ENCODE data around the gene ZNF813.

ZNF813 gene

GRCh38 chr19:53520163-53520546 lies 52.6 kb downstream of the ZNF813 start:
- Histone ChIP-seq H3K9ac (ENCODE audit: low read length) (peak overlapping the region; percentile 87), H3K4me1 (ENCODE audit: control insufficient read depth, insufficient read depth, low read depth, low read length) (peaks cover 8% of the 10 kb centered on the region), H2AK5ac (ENCODE audit: low read length, severe bottlenecking) (no peak overlapping the region), H3K27me3 (ENCODE audit: control insufficient read depth in 1 of 2, insufficient read depth in 1 of 2, low read length in 2 of 2) (no peaks in the 10 kb centered on the region), H3K27ac (ENCODE audit: low read length, poor library complexity, severe bottlenecking) (peak overlapping the region; percentile 87), H3K9me3 (ENCODE audit: control insufficient read depth, low read length) (peaks cover 5% of the 10 kb centered on the region), H3K14ac (ENCODE audit: low read length in 2 of 2) (no peak overlapping the region), H3K4ac (ENCODE audit: low read depth in 1 of 2, low read length in 2 of 2) (peak overlapping the region; percentile 24 to 79), H4K8ac (ENCODE audit: low read length) (peak overlapping the region; percentile 94), H2BK15ac (ENCODE audit: low read depth, poor library complexity, severe bottlenecking) (no peak overlapping the region), H3K4me2 (ENCODE audit: low read length, poor library complexity, severe bottlenecking) (peak overlapping the region; percentile 79), H3K18ac (ENCODE audit: low read depth in 1 of 2, low read length in 2 of 2) (peak overlapping the region; percentile 23 to 37), H2BK12ac (ENCODE audit: low read length in 2 of 2) (no peak overlapping the region), H2AFZ (ENCODE audit: low read depth, low read length) (peak overlapping the region; percentile 95), H3K79me1 (replicated peaks; ENCODE audit: low read length, poor library complexity, severe bottlenecking) (peaks cover 7% of the 10 kb centered on the region), H3K23ac (ENCODE audit: low read length in 2 of 2) (no peak overlapping the region), H3K36me3 (ENCODE audit: control insufficient read depth in 1 of 2, insufficient read depth in 2 of 2, low read depth in 1 of 2, low read length in 2 of 2) (no peaks in the 10 kb centered on the region), H2BK5ac (ENCODE audit: low read depth, low read length, poor library complexity, severe bottlenecking) (no peak overlapping the region), H4K91ac (ENCODE audit: low read length) (peak overlapping the region; percentile 58), H2BK120ac (ENCODE audit: low read depth, low read length) (no peak overlapping the region), H3K4me3 (ENCODE audit: insufficient read depth in 1 of 2, low read depth in 1 of 2, low read length in 2 of 2) (peak overlapping the region; percentile 47 to 94)
- no peak for DNase-seq
- 90% methylated on average over 13 of the region's 13 CpGs for WGBS

DNA sequence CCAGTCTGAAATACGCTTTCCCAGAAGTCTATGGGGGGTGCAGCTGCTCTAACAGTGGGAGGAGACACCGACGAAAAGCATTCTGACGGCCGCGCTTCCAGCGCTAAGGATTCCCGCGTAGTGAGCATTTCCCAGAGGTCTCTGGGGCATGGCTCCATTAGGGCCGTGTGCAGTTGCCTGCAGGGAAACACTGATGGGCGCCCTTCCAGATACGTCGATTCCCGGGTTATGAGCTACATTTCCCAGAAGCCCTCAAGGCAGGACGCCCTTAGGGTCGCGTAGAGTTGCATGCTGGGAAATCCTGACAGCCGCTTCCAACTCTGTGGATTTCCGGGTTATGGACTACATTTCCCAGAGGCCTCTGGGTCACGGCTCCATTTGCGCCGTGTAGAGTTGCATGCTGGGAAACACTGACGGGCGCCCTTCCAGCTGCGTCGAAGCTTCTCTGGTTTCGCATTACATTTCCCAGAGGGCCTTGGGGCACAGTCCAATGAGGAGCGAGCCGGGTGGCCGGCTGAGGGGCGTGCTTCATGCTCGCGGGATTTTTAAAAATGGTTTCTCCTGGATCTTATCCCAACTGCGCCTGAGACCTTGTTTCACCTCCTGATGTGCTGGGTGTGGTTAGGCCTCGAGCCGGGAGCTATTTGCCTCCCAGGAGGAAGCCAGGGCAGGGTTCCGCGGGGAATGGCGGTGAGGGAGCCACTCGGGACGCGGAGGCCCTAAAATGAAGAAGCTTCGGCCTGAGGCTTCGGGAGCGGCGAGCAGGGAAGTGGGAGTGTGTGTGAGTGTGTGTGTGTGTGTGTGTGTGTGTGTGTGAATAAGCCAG lies 53.2 kb downstream of the ZNF813 start:
- H4K91ac ChIP-seq (ENCODE audit: low read length): no peak overlapping the region
- H3K27me3 ChIP-seq (ENCODE audit: control insufficient read depth in 1 of 2, insufficient read depth in 1 of 2, low read length in 2 of 2): no peaks in the 10 kb centered on the region
- H3K9ac ChIP-seq (ENCODE audit: low read length): peak overlapping the region; percentile 87
- no peak overlapping the region for H2AK5ac ChIP-seq (ENCODE audit: low read length, severe bottlenecking)
- H3K79me1 ChIP-seq (replicated peaks; ENCODE audit: low read length, poor library complexity, severe bottlenecking): peaks cover 7% of the 10 kb centered on the region
- H4K8ac ChIP-seq (ENCODE audit: low read length): peak overlapping the region; percentile 94
- no peaks in the 10 kb centered on the region for H3K36me3 ChIP-seq (ENCODE audit: control insufficient read depth in 1 of 2, insufficient read depth in 2 of 2, low read depth in 1 of 2, low read length in 2 of 2)
- peak overlapping the region; percentile 79 for H3K4me2 ChIP-seq (ENCODE audit: low read length, poor library complexity, severe bottlenecking)
- H3K9me3 ChIP-seq (ENCODE audit: control insufficient read depth, low read length): peaks cover 8% of the 10 kb centered on the region
- H2BK120ac ChIP-seq (ENCODE audit: low read depth, low read length): no peak overlapping the region
- H3K14ac ChIP-seq (ENCODE audit: low read length in 2 of 2): no peak overlapping the region
- H3K4me3 ChIP-seq (ENCODE audit: insufficient read depth in 1 of 2, low read depth in 1 of 2, low read length in 2 of 2): peak overlapping the region; percentile 69 to 94
- H2AFZ ChIP-seq (ENCODE audit: low read depth, low read length): peak overlapping the region; percentile 95
- H3K27ac ChIP-seq (ENCODE audit: low read length, poor library complexity, severe bottlenecking): peak overlapping the region; percentile 87
- peak overlapping the region; percentile 24 to 79 for H3K4ac ChIP-seq (ENCODE audit: low read depth in 1 of 2, low read length in 2 of 2)
- H2BK12ac ChIP-seq (ENCODE audit: low read length in 2 of 2): no peak overlapping the region
- peak overlapping the region; percentile 23 to 37 for H3K18ac ChIP-seq (ENCODE audit: low read depth in 1 of 2, low read length in 2 of 2)
- H2BK5ac ChIP-seq (ENCODE audit: low read depth, low read length, poor library complexity, severe bottlenecking): no peak overlapping the region
- H3K23ac ChIP-seq (ENCODE audit: low read length in 2 of 2): no peak overlapping the region
- 2% methylated on average over 46 of the region's 46 CpGs for WGBS
- peak; percentile 99 for DNase-seq
- no peak overlapping the region for H2BK15ac ChIP-seq (ENCODE audit: low read depth, poor library complexity, severe bottlenecking)
- H3K4me1 ChIP-seq (ENCODE audit: control insufficient read depth, insufficient read depth, low read depth, low read length): peaks cover 8% of the 10 kb centered on the region

DNA sequence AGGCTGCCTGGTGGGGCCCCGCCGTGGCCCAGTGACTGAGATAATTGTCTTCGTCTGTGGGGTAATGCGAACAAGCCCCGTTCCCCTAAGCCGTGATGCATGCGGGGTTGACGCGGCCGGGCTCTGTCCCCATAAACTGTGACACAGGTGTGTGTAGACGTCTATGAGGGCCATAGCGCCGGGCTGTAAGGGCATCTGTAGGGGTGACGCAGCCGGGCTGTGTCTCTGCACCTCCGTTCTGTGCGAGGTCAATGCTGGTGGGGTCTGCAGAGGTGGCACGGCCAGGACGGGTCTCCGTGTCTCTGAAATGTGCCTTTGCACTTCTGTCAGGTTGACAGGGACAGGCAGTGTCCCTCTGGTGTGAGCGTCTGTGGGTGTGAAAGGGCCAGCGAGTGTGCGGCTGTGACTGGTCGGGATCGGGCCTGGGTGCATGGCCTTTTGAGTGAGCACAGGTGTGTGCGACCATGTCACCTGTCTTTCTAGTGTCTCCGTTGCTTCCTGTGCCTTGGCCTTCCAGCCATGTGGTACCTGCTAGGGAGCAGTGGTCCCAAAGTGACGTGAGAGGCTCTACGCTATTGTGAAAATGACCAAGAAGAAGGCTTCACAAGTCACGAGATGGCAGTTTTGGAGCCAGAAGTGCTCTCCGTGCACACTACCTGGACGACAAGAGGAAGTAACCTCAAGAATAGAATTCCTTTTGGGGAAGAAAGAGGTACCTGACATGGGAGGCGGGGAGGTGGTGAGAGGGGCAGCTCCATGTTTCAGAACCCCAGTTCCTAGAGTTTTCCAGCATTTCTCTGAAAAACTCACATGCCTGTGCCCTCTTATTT lies 54.1 kb downstream of the ZNF813 start:
- Histone ChIP-seq H3K18ac (ENCODE audit: low read depth in 1 of 2, low read length in 2 of 2) (no peak overlapping the region), H2BK15ac (ENCODE audit: low read depth, poor library complexity, severe bottlenecking) (no peak overlapping the region), H4K91ac (ENCODE audit: low read length) (no peak overlapping the region), H3K79me1 (replicated peaks; ENCODE audit: low read length, poor library complexity, severe bottlenecking) (peaks cover 7% of the 10 kb centered on the region), H4K8ac (ENCODE audit: low read length) (no peak overlapping the region), H3K36me3 (ENCODE audit: control insufficient read depth in 1 of 2, insufficient read depth in 2 of 2, low read depth in 1 of 2, low read length in 2 of 2) (no peaks in the 10 kb centered on the region), H2BK5ac (ENCODE audit: low read depth, low read length, poor library complexity, severe bottlenecking) (no peak overlapping the region), H3K14ac (ENCODE audit: low read length in 2 of 2) (peak overlapping the region in 1 of 2 experiments; percentile 10), H3K27ac (ENCODE audit: low read length, poor library complexity, severe bottlenecking) (no peak overlapping the region), H2BK120ac (ENCODE audit: low read depth, low read length) (no peak overlapping the region), H3K9ac (ENCODE audit: low read length) (peak overlapping the region; percentile 87), H2AK5ac (ENCODE audit: low read length, severe bottlenecking) (no peak overlapping the region), H3K4me1 (ENCODE audit: control insufficient read depth, insufficient read depth, low read depth, low read length) (peaks cover 8% of the 10 kb centered on the region), H3K9me3 (ENCODE audit: control insufficient read depth, low read length) (peaks cover 12% of the 10 kb centered on the region), H2BK12ac (ENCODE audit: low read length in 2 of 2) (no peak overlapping the region), H2AFZ (ENCODE audit: low read depth, low read length) (peak overlapping the region; percentile 65), H3K23ac (ENCODE audit: low read length in 2 of 2) (peak overlapping the region in 1 of 2 experiments; percentile 5), H3K4me2 (ENCODE audit: low read length, poor library complexity, severe bottlenecking) (peak overlapping the region; percentile 78), H3K27me3 (ENCODE audit: control insufficient read depth in 1 of 2, insufficient read depth in 1 of 2, low read length in 2 of 2) (no peaks in the 10 kb centered on the region), H3K4me3 (ENCODE audit: insufficient read depth in 1 of 2, low read depth in 1 of 2, low read length in 2 of 2) (peak overlapping the region; percentile 69 to 94), H3K4ac (ENCODE audit: low read depth in 1 of 2, low read length in 2 of 2) (no peak overlapping the region)
- no peak for DNase-seq
- 16% methylated on average over 32 of the region's 33 CpGs for WGBS

- no peak overlapping the region for H3K4me2 ChIP-seq (ENCODE audit: low read length, poor library complexity, severe bottlenecking)
- no peak overlapping the region for H3K4me3 ChIP-seq (ENCODE audit: insufficient read depth in 1 of 2, low read depth in 1 of 2, low read length in 2 of 2)
- no peak overlapping the region for H4K8ac ChIP-seq (ENCODE audit: low read length)
- H4K91ac ChIP-seq (ENCODE audit: low read length): no peak overlapping the region
- peaks cover 0 to 3% of the 10 kb centered on the region in 2 experiments for H3K36me3 ChIP-seq (ENCODE audit: control insufficient read depth in 1 of 2, insufficient read depth in 2 of 2, low read depth in 1 of 2, low read length in 2 of 2)
- H3K18ac ChIP-seq (ENCODE audit: low read depth in 1 of 2, low read length in 2 of 2): no peak overlapping the region
- peaks cover 7% of the 10 kb centered on the region for H3K79me1 ChIP-seq (replicated peaks; ENCODE audit: low read length, poor library complexity, severe bottlenecking)
- H2BK120ac ChIP-seq (ENCODE audit: low read depth, low read length): no peak overlapping the region
- H3K4ac ChIP-seq (ENCODE audit: low read depth in 1 of 2, low read length in 2 of 2): no peak overlapping the region
- H3K4me1 ChIP-seq (ENCODE audit: control insufficient read depth, insufficient read depth, low read depth, low read length): peaks cover 6% of the 10 kb centered on the region
- H2BK12ac ChIP-seq (ENCODE audit: low read length in 2 of 2): no peak overlapping the region
- no peak overlapping the region for H2AK5ac ChIP-seq (ENCODE audit: low read length, severe bottlenecking)
- no peak overlapping the region for H3K14ac ChIP-seq (ENCODE audit: low read length in 2 of 2)
- no peak overlapping the region for H3K23ac ChIP-seq (ENCODE audit: low read length in 2 of 2)
- 97% methylated on average over 2 of the region's 2 CpGs for WGBS
- H2BK15ac ChIP-seq (ENCODE audit: low read depth, poor library complexity, severe bottlenecking): no peak overlapping the region
- no peak overlapping the region for H2AFZ ChIP-seq (ENCODE audit: low read depth, low read length)
- H3K9me3 ChIP-seq (ENCODE audit: control insufficient read depth, low read length): peaks cover 20% of the 10 kb centered on the region
- H3K27ac ChIP-seq (ENCODE audit: low read length, poor library complexity, severe bottlenecking): no peak overlapping the region
- no peak overlapping the region for H3K9ac ChIP-seq (ENCODE audit: low read length)
- no peaks in the 10 kb centered on the region for H3K27me3 ChIP-seq (ENCODE audit: control insufficient read depth in 1 of 2, insufficient read depth in 1 of 2, low read length in 2 of 2)
- no peak for DNase-seq
- no peak overlapping the region for H2BK5ac ChIP-seq (ENCODE audit: low read depth, low read length, poor library complexity, severe bottlenecking)
Observed at GRCh38 chr19:53525922-53526321, 58.4 kb downstream of the ZNF813 start.

All from mesenchymal stem cell (in vitro differentiated cells and primary cell).